ENCODE data around the gene C18orf63.

GRCh38 chr18:74402806-74403433 is 87.3 kb downstream of the C18orf63 start:
- TF ChIP-seq CTCF (conservative IDR thresholded peaks at IDR 0.05; ENCODE audit: low read depth in 2 of 2): no peak
- no peak for TF ChIP-seq ETS1 (IDR thresholded peaks at IDR 0.05)
- TF ChIP-seq EZH2phosphoT487 (IDR thresholded peaks at IDR 0.05; ENCODE audit: unreplicated experiment): no peak
- TF ChIP-seq POLR2AphosphoS5 (IDR thresholded peaks at IDR 0.05; ENCODE audit: low read depth): no peak
- TF ChIP-seq JUNB (IDR thresholded peaks at IDR 0.05; ENCODE audit: unreplicated experiment): no peak
- no peak for TF ChIP-seq REST (IDR thresholded peaks at IDR 0.05; ENCODE audit: unreplicated experiment)
